Glutamatergic neuron (in vitro differentiated cells): Measurements from ENCODE around the gene KDM4E. TPM values are rescaled to one million over a fixed set of nuclear protein-coding genes. Genes with fewer than 3 reads are reported as not detected.
A peak's percentile ranks its signal among the peaks of the same experiment; 100 is the strongest.

ENCODE experiments used
- DNase-seq: peaks from one replicate; pipeline ENCODE4 v3.0.0; 2022
- H3K27ac Mint-ChIP-seq: one replicate; pipeline ENCODE4 v1.8.0; 2020; ENCODE audit warnings: mild to moderate bottlenecking, mixed read lengths, inconsistent platforms; ENCODE audit not compliant: unreplicated experiment
- H3K27me3 Mint-ChIP-seq: one replicate; pipeline ENCODE4 v1.8.0; 2020; ENCODE audit warnings: mild to moderate bottlenecking, moderate library complexity, mixed read lengths, inconsistent platforms; ENCODE audit not compliant: unreplicated experiment
- H3K36me3 Mint-ChIP-seq: one replicate; pipeline ENCODE4 v1.8.0; 2020; ENCODE audit warnings: mild to moderate bottlenecking, mixed read lengths, inconsistent platforms; ENCODE audit not compliant: unreplicated experiment
- H3K4me1 Mint-ChIP-seq: one replicate; pipeline ENCODE4 v1.8.0; 2020; ENCODE audit warnings: mild to moderate bottlenecking, low read depth, mixed read lengths, inconsistent platforms; ENCODE audit not compliant: unreplicated experiment
- H3K4me3 Mint-ChIP-seq: one replicate; pipeline ENCODE4 v1.8.0; 2020; ENCODE audit warnings: mild to moderate bottlenecking, mixed read lengths, inconsistent platforms; ENCODE audit not compliant: unreplicated experiment
- H3K9me3 Mint-ChIP-seq: one replicate; pipeline ENCODE4 v1.8.0; 2020; ENCODE audit warnings: mild to moderate bottlenecking, moderate library complexity, mixed read lengths, inconsistent platforms; ENCODE audit not compliant: unreplicated experiment
- total RNA-seq: library from RNA; stranded (reverse); fragmentation: NEBNext Ultra II Directional; extraction: Animal tissue kit (Norgen Biotek cat#: 25700); gene quantifications from one replicate; pipeline ENCODE4 v1.2.1, GENCODE V29; 2021; ENCODE audit not compliant: unreplicated experiment
- TF ChIP-seq, protein P1 (sequence below): fragments of 200-600 bp; sonication (generic); IDR thresholded peaks from one replicate; pipeline ENCODE4 v1.5.0; 2021; ENCODE audit not compliant: partially characterized antibody, unreplicated experiment

Gene KDM4E
- total RNA-seq, 1 donor from 2014 or later: 1.1 TPM

GRCh38 chr11:94997437-94997836 is 27.6 kb upstream of the KDM4E start:
- DNase-seq: no peak
- H3K27ac Mint-ChIP-seq: no peak overlapping the region
- no peaks in the 10 kb centered on the region for H3K27me3 Mint-ChIP-seq
- TF ChIP-seq, protein P1, sequence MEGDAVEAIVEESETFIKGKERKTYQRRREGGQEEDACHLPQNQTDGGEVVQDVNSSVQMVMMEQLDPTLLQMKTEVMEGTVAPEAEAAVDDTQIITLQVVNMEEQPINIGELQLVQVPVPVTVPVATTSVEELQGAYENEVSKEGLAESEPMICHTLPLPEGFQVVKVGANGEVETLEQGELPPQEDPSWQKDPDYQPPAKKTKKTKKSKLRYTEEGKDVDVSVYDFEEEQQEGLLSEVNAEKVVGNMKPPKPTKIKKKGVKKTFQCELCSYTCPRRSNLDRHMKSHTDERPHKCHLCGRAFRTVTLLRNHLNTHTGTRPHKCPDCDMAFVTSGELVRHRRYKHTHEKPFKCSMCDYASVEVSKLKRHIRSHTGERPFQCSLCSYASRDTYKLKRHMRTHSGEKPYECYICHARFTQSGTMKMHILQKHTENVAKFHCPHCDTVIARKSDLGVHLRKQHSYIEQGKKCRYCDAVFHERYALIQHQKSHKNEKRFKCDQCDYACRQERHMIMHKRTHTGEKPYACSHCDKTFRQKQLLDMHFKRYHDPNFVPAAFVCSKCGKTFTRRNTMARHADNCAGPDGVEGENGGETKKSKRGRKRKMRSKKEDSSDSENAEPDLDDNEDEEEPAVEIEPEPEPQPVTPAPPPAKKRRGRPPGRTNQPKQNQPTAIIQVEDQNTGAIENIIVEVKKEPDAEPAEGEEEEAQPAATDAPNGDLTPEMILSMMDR: peak; percentile 21
- H3K4me1 Mint-ChIP-seq: no peaks in the 10 kb centered on the region
- no peaks in the 10 kb centered on the region for H3K9me3 Mint-ChIP-seq
- H3K4me3 Mint-ChIP-seq: no peak overlapping the region
- no peaks in the 10 kb centered on the region for H3K36me3 Mint-ChIP-seq

DNA sequence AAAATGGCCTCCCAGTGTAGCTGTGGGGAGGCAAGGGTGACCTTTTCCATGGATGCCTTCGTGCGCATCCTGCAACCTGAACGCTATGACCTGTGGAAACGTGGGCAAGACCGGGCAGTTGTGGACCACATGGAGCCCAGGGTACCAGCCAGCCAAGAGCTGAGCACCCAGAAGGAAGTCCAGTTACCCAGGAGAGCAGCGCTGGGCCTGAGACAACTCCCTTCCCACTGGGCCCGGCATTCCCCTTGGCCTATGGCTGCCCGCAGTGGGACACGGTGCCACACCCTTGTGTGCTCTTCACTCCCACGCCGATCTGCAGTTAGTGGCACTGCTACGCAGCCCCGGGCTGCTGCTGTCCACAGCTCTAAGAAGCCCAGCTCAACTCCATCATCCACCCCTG is 26.8 kb upstream of the KDM4E start:
- Mint-ChIP-seq H3K4me1 (no peaks in the 10 kb centered on the region), H3K36me3 (no peaks in the 10 kb centered on the region), H3K4me3 (no peak overlapping the region), H3K27me3 (no peaks in the 10 kb centered on the region), H3K27ac (no peak overlapping the region), H3K9me3 (no peaks in the 10 kb centered on the region)
- TF ChIP-seq, protein P1: no peak
- DNase-seq: no peak

- H3K27ac Mint-ChIP-seq: no peak overlapping the region
- H3K4me3 Mint-ChIP-seq: no peak overlapping the region
These were observed 21.3 kb upstream of the KDM4E start for GRCh38 chr11:95003716-95004115.

GRCh38 chr11:95005642-95006041 is 19.4 kb upstream of the KDM4E start:
- Mint-ChIP-seq H3K4me3 (no peak overlapping the region), H3K27me3 (no peaks in the 10 kb centered on the region), H3K4me1 (no peaks in the 10 kb centered on the region), H3K36me3 (no peaks in the 10 kb centered on the region), H3K9me3 (peaks cover 1% of the 10 kb centered on the region), H3K27ac (no peak overlapping the region)
- no peak for DNase-seq
- TF ChIP-seq, protein P1: no peak

More at GRCh38 chr11:95003716-95004115, 21.3 kb upstream of the KDM4E start:
- H3K27me3 Mint-ChIP-seq: no peaks in the 10 kb centered on the region
- peaks cover 1% of the 10 kb centered on the region for H3K9me3 Mint-ChIP-seq
- no peak for DNase-seq
- no peaks in the 10 kb centered on the region for H3K4me1 Mint-ChIP-seq
- TF ChIP-seq, protein P1: no peak
- no peaks in the 10 kb centered on the region for H3K36me3 Mint-ChIP-seq

DNA sequence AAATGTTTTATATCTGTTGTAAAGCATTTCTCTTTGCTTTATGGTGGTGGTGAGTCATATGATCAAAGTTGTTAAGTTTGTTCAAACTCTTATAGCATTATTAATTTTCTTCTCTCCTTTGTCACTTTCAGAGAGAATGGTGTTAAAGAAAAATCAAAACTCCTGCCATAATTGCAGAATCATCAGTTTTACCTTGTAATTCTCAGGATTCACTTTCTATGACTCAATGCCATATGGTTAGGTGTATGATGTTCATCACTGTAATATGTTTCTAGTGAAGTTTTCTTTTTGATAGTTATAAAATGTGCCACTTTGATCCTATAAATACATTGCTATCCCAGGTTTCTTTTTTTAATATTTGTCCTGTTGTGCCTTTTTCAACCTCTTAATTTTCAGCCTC is 13.7 kb upstream of the KDM4E start:
- TF ChIP-seq, protein P1: no peak
- Mint-ChIP-seq H3K27ac (no peak overlapping the region), H3K4me1 (no peaks in the 10 kb centered on the region), H3K9me3 (peaks cover 1% of the 10 kb centered on the region), H3K27me3 (no peaks in the 10 kb centered on the region), H3K4me3 (no peak overlapping the region), H3K36me3 (no peaks in the 10 kb centered on the region)
- DNase-seq: no peak
